GM21515 (cell line): ENCODE results near the gene AGPAT1.
"Not testable (repeated sequence)": the region's sequence is repeated elsewhere in the genome, so short reads cannot be mapped to it uniquely, and the experiment has no call there.

Experiments used
- ATAC-seq: cut with Tn5 transposase; IDR thresholded peaks from one replicate; pipeline ENCODE4 v1.9.1; 2021; ENCODE audit not compliant: unreplicated experiment

Gene AGPAT1

GRCh38 chr6:32200711-32201475 lies 25.0 kb upstream of the AGPAT1 start:
- ATAC-seq = no peak

DNA sequence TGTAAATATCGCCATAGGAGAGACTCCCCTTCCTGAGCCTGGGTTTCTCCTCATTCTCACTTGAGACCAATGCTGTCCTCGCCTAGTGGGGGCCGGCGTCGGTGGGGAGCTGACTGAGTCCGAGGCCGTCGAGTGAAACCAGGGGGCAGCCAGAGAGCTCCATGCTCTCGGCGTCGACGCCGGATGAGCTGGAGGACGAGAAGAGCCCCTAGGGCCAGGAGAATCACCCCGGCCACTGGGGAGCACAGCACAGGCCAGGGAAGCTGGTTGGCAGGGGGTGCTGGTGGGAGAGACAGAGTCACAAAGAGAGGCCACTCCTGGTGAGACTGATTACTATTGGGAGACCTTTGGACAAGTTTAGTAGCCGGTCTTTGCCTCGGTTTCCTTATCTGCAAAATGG lies 23.0 kb upstream of the AGPAT1 start:
- ATAC-seq = no peak

DNA sequence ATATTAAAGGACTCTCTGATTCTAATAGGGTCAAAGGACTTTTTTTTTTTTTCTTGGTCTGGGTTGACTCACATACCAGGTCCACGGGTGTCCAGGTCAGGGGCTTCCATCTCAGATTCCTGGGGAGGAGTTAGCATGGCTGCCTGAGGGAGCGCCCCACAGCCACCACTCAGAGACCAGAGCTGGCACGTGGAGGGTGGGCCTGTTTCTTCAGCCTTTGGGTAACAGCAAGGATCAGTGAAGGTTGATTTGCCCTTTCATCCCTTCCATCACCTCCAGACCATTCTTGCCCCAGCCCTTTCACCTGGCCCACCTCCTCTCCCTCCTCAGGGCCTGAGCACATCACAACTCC lies 22.4 kb upstream of the AGPAT1 start:
- no peak for ATAC-seq

DNA sequence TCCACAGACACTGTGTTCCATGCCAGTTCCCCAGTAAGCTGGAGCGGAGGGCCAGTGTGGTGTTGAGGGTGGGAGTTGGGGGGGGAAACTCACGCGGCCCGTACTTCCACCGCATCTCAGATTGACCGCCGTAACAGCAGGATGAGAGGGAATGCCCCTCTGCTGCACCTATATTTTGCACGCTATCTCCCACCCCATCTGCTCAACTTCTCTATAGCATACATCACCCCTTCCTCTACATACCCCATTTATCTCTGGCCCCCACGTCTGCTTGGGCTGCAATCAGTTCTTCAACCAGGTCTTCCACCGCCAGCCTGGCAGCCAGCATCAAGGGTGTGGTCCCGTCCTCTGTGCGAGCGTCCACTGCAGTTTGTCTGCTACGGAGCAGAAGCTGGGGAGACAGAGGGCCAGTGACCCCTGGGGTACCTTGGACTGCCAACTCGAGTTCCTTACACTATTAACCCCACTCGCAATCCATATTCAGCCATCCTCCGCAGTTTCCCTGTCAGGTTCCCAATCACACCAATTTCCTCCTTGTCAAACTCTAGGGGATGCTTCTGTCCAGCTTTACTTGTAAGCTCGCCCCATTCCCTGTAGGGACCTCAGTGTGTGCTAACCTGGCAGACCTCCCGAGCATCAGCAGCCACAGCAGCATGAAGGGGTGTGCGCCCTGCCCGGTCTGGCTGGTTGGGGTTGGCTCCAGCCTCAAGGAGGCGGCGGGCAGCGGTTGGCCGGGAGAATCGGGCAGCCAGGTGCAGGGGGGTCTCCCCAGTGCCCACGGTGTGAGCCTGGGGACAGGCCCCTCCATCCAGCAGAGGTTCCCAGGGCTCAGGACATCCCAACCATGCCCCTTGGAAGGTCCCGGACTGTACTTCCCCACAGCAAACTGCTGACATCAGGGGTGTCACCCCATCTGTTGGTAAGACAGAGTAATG lies 21.1 kb upstream of the AGPAT1 start:
- no peak for ATAC-seq

DNA sequence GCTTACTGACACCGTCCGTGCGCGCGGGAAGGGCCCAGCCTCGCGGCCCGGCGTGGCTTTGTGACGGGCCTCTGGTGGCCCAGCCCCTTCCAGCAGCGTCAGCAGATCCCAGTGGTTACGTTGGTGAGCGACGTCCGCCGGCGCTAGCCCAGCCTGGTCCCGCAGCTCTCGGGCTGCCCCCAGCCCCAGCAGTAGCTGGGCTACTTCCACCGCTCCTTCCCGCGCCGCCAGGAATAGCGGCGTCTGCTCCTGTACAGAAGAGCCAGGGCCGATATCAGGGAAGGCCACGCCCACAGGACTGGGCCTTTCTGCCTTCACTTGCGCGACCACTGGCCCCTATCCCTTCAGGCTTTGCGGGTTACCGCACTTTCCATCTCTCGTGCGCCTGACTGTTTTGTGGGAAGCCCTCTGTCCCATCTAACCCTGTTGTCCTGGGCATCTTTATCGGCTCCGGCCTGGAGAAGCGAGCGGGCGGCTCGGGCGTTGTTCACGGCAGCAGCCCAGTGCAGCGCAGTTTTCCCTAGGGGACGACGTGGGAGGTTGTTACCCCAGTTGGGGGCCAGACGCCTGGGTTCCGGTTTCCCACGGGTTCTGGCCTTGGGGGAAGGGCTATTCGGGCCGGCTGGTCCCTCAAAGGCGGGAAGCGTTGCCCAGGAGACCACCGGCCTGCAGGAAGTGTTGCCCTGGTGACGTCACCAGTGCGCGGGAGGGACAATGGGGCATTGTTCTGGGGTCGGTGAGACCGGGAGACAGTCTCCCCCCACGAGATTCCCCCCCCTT lies 20.2 kb upstream of the AGPAT1 start:
- ATAC-seq = peak; percentile 69

DNA sequence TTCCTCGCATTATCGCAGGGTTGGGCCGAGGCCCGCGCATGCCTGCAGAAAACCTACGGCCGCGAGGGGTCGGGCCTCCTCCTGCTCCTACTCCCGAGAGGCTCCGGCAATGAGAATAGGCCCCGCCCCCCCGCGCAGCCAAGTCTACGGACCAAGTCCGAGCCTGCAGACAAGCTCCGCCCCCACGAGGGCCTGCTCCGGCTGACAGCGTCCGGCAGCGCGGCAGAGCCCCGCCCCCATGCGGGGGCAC lies 19.7 kb upstream of the AGPAT1 start:
- peak; percentile 70 for ATAC-seq

DNA sequence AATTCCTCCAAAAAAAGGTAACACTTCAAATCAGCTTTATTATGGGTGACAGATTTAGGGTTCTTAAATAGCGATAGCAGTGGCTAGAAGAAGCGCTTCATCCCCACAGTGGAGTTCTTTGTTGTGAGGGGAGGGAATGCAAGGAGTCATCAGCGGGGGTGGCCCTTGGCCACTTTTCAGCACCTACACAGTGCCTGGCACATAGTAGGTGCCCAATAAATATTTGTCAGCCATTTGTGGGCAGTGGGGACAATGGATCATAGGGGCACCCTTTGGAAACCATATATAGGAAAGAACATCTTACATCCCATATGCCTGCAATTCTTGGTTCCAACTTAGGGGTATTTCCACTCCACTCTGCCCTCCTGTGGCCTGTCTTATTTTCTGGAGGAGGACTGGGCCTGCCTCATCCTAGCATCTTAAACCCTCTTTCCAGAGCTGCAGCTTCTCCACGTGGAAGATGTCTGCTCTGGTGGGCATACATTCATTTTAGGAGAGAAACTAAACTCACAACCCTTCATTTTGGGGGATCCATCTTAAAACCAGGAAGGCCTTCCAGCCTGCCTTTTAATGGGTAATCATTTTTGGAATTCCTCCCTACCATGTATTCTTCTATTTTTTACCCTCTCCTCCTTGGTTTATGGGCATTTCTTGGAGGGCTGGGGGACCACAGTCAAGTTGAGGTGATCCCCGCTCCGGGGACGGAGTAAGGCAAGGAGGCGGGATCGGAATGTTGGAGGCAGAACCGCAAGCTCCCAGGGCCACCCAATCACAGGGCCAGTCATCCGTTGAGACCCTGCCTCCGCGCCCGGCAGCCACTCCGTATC lies 19.2 kb upstream of the AGPAT1 start:
- ATAC-seq = no peak

DNA sequence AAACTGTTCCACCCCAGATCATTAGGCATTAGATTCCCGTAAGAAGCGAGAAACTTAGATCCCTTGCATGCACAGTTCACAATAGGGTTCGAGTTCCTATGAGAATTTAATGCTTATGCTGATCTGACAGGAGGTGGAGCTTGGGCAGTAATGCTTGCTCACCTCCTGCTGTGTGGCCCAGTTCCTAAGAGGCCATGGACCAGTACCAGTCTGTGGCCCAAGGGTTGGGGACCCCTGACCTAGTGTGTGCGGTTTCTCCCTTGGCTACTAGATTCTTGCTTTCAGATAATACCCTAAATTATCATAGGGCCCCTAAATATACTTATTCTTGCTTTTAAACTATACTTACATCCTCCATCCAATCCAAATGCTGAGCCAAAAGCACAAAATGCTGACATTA lies 18.5 kb upstream of the AGPAT1 start:
- ATAC-seq = no peak

DNA sequence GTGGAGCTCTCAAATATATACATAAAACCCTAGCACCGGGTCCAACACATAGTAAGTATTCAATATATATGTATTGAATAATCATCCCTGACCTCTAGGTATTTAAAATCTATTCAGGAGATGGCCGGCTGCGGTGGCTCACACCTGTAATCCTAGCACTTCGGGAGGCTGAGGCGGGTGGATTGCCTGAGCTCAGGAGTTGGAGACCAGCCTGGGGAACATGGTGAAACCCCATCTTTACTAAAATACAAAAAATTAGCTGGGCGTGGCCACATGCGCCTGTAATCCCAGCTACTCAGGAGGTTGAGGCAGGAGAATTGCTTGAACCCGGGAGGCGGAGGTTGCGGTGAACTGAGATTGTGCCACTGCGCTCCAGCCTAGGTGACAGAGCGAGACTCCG lies 17.2 kb upstream of the AGPAT1 start:
- ATAC-seq = not testable (repeated sequence)

- ATAC-seq = no peak
Measured at GRCh38 chr6:32192608-32193039, 16.7 kb upstream of the AGPAT1 start, which contains the start of gene GPSM3. Gene GPSM3, minus strand, starts transcription at chr6:32192643. Its CDS starts 130 bp downstream, at chr6:32192513.

- ATAC-seq = no peak
Measured at GRCh38 chr6:32191696-32192607, 16.1 kb upstream of the AGPAT1 start.

DNA sequence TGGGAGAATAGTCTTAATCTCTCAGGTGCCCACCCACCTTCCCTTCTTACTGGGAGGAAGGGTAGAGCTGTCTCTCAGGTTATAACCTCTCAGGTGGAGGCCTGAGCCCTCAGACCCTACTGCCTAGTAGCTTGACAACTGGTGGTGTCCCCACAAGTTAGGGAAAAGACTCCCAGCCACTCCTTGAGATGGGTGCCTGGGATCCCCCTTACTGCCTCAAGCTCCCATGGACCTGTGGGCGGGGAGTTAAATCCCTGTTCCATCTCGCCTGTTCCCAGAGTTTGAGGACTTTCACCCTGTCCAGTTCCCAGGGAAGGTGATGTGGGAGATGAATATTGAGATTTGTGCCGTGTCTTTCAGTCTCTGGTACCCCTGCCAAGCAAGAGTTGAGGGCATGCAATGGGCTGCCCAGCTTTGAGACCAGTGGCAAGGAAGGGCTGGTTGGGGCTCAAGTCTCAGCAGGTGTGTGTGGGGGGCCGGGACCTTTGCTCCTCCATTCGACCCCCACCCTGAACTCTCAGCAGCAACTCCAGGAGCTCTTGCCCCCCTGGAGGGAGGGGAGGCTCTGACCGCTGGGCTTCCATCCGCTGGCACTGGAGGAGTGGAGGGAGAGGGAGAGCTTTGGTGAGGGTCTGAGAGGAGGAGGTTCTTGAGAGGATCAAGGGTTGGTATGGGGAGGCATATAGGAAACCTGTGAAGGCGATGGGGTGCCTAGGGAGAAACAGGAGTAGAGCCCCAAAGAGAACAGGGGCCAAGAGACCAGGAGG lies 15.2 kb upstream of the AGPAT1 start:
- no peak for ATAC-seq

DNA sequence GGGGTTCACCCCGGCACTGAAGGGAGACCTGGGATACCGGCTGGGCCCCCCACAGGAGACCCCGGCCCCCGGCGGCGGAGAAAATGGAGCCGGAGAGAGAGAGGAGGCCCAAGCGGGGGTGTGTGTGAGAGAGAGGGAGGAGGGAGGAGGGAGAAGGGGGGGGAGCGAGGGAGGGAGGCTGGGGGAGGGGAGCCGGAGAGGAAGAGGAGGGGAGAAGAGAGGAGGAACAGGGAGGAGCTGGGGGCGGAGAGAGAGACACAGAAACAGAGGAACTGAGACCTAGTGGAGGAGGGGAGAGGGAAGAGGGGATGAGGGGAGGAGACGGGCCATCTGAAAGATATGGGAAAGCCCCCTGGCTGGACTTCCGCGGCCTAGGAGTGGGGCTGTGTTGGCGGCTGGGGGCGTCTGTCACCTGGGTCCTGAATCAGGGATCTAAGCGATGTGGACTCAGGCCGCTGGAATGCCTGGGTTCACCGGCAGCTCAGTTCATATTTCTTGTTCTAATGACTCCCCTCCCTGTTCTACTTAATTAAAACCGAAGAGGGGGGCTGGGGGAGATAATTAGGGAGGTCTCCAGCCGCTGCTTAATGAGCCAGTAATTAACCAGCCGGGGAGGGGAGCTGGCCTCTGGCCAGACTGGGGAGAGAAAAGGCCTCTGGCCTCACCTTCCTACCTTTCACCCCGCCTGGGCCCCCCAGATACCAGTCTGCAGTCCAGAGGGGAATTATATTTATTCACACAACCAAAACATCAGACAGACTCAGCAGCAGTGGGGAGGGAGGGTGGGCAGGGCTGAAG lies 14.4 kb upstream of the AGPAT1 start, which contains the start of gene PBX2:
PBX2 (minus strand) TSS at position 149 of the 798 bp plus-strand sequence. CDS start 287 bp downstream, outside the sequence.
- ATAC-seq = peak; percentile 43

- no peak for ATAC-seq
Measured at GRCh38 chr6:32189742-32190053, 13.8 kb upstream of the AGPAT1 start.

DNA sequence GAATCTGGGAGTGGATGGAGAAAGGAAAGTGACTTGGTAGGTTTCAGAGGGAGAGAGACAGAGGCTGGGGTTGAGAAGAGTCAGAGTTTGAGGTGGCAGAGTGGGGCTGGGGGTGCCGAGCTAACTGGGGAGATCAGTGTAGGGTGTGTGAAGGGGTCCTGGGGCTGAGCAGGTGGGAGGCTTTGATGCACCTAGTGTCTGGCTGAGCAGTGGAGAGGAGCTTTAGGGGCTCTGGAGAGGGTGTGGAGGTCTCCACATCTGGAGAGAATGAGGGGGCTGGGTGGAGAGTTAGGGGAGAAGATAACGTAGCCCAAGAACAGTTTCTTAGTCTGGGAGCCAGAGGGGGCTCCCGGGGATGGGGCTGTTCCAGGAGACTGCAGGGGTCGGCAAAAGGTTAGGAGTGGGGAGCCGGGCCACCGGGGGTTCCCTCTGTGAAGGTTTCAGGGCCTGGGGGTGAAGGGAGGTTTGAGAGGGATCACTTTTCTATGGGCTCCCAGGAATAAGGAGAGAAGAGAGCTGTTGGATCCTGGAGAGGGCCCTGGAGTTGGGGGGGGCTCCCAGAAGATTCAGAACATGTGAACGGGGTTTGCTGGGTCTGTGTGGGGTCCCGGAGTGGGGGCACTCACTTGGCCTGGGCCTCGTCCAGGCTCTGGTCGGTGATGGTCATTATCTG lies 13.3 kb upstream of the AGPAT1 start:
- ATAC-seq = no peak

- ATAC-seq = no peak
Measured at GRCh38 chr6:32188381-32189068, 12.6 kb upstream of the AGPAT1 start.
